GM12878 (cell line): ENCODE data around the gene CTAGE9. TPM values are rescaled to one million over a fixed set of nuclear protein-coding genes. Genes with fewer than 3 reads are reported as not detected.

Experiments
- ATAC-seq: fragments of 200-7000 bp; cut with Tn5 transposase; 3 replicates; pipeline ENCODE4 v1.9.1; 2020; ENCODE audit warnings: mild to moderate bottlenecking, moderate library complexity
- BruUV-seq: library from RNA; stranded (reverse); fragments of 400-500 nt; replicated peaks from 2 replicates; lab custom pipeline; 2021; lab: Mats Ljungman, UMichigan
- CTCF ChIA-PET: fragments of 300-600 bp; sonication (Branson Sonifier 250); formaldehyde crosslinking; extraction: SDS; loops from one replicate; lab custom pipeline; 2021; ENCODE audit warnings: inconsistent platforms; lab: Yijun Ruan, JAX
- POLR2A ChIA-PET: fragments of 350-600 bp; formaldehyde crosslinking; extraction: SDS; loops from one replicate; lab custom pipeline; 2021; ENCODE audit warnings: inconsistent platforms; lab: Charles Lee
- RAD21 ChIA-PET: fragments of 300-600 bp; sonication (Branson Sonifier 250); formaldehyde crosslinking; loops from one replicate; lab custom pipeline; 2023; ENCODE audit warnings: antibody characterized with exemption; ENCODE audit not compliant: unreplicated experiment; lab: Charles Lee
- SMC1A ChIA-PET: fragments of 300-600 bp; sonication (Branson Sonifier 250); formaldehyde crosslinking; loops from one replicate; lab custom pipeline; 2023; ENCODE audit not compliant: unreplicated experiment, uncharacterized antibody; lab: Charles Lee
- DNase-seq: peaks from one replicate; pipeline ENCODE4 v3.0.0-alpha.2; 2011; ENCODE audit warnings: low read depth, low spot score
- FAIRE-seq: peaks from 3 replicates; lab custom pipeline; 2011; peaks lifted over from hg19 to GRCh38; lab: Jason Lieb, UNC
- H2AFZ ChIP-seq: 2 replicates; pipeline ENCODE4 v1.6.0; 2011; ENCODE audit warnings: low read depth, low read length, control low read depth; ENCODE audit not compliant: control insufficient read depth
- H3K27ac ChIP-seq: 2 replicates; pipeline ENCODE4 v1.5.1; 2011; ENCODE audit warnings: control low read depth; ENCODE audit not compliant: control insufficient read depth, insufficient read depth
- H3K27me3 ChIP-seq, 2 experiments: replicated peaks in 1 of 2; 2 replicates each; pipeline versions ENCODE4 v1.6.0 to v1.6.1; 2011; ENCODE audit warnings: low read length in 1 of 2; ENCODE audit not compliant: control insufficient read depth in 2 of 2, insufficient read depth in 2 of 2
- H3K36me3 ChIP-seq, 2 experiments: 2 replicates each; pipeline ENCODE4 v1.5.1; 2011; ENCODE audit warnings: low read length in 1 of 2; ENCODE audit not compliant: control insufficient read depth in 2 of 2, insufficient read depth in 2 of 2
- H3K4me1 ChIP-seq: 2 replicates; pipeline ENCODE4 v1.6.1; 2011; ENCODE audit warnings: mild to moderate bottlenecking, low read length, moderate library complexity, mixed read lengths; ENCODE audit not compliant: control insufficient read depth, insufficient read depth
- H3K4me2 ChIP-seq: 2 replicates; pipeline ENCODE4 v1.6.0; 2011; ENCODE audit warnings: control low read depth; ENCODE audit not compliant: control insufficient read depth, insufficient read depth
- H3K4me3 ChIP-seq: fragments of 200-600 bp; sonication (generic); 2 replicates; pipeline ENCODE4 v1.5.1; 2016
- H3K79me2 ChIP-seq: 2 replicates; pipeline ENCODE4 v1.6.0; 2011; ENCODE audit warnings: low read length; ENCODE audit not compliant: control insufficient read depth, insufficient read depth
- H3K9ac ChIP-seq: 2 replicates; pipeline ENCODE4 v1.8.0; 2011; ENCODE audit warnings: low read length, control low read depth, mixed read lengths; ENCODE audit not compliant: control insufficient read depth, insufficient read depth
- H3K9me3 ChIP-seq: replicated peaks from 3 replicates; pipeline ENCODE4 v1.5.1; 2011; ENCODE audit warnings: mild to moderate bottlenecking, low read length; ENCODE audit not compliant: control insufficient read depth, insufficient read depth
- H4K20me1 ChIP-seq: 2 replicates; pipeline ENCODE4 v1.6.0; 2011; ENCODE audit not compliant: control insufficient read depth, insufficient read depth
- ATF7 ChIP-seq: fragments of 450-650 bp; IDR thresholded peaks from 2 replicates; pipeline ENCODE4 v1.6.1; 2016; ENCODE audit warnings: low read depth, mild to moderate bottlenecking
- E2F8 ChIP-seq: fragments of 450-650 bp; IDR thresholded peaks from 2 replicates; pipeline ENCODE4 v1.6.1; 2018; ENCODE audit warnings: mild to moderate bottlenecking, low read depth, moderate library complexity; ENCODE audit not compliant: partially characterized antibody
- IKZF2 ChIP-seq, 2 experiments: fragments of 450-650 bp; IDR thresholded peaks; 2 replicates each; pipeline ENCODE4 v1.6.1; 2017; ENCODE audit warnings: mild to moderate bottlenecking in 2 of 2, moderate library complexity in 2 of 2
- RBBP5 ChIP-seq: fragments of 200-600 bp; sonication (generic); conservative IDR thresholded peaks from 2 replicates; pipeline ENCODE4 v1.6.1; 2016
- SP1 ChIP-seq: IDR thresholded peaks from one replicate; pipeline ENCODE4 v1.6.1; 2011; ENCODE audit warnings: low read depth, low read length
- WGBS: methylation state at CpG from one replicate; pipeline ENCODE4 v1.1.6; 2016; ENCODE audit warnings: low lambda C conversion rate; ENCODE audit not compliant: insufficient replicate concordance, insufficient coverage; ENCODE audit errors: missing lambda C conversion rate; 5-methylcytosine and 5-hydroxymethylcytosine counted together
- in situ Hi-C: fragments of 300-500 bp; cut with MboI; formaldehyde crosslinking; loops from 9 replicates; pipeline ENCODE4 v1.14.3; 2018; ENCODE audit warnings: mixed read lengths
- intact Hi-C: fragments of 100-400 bp; cut with micrococcal nuclease; formaldehyde crosslinking; loops from one replicate; pipeline ENCODE4 v1.14.2; 2022; ENCODE audit not compliant: unreplicated experiment
- polyA plus RNA-seq, 11 experiments: library from polyadenylated mRNA; depleted of rRNA in 4 of 11; unstranded in 6 of 11; stranded (reverse) in 5 of 11; fragments of >200 nt; fragmentation: Nextera tagmentation in 4 of 11; fragmentation: Illumina TruSeq in 1 of 11; extraction: Ambion mirVana in 4 of 11; extraction: Trizol in 1 of 11; gene quantifications; 1 replicate in 1 of 11; 2 replicates in 10 of 11; pipeline versions ENCODE4 v1.2.1 to v1.2.3, GENCODE V29; 2011 to 2016; ENCODE audit warnings: inconsistent platforms in 2 of 11, missing spikeins in 2 of 11, low read depth in 1 of 11
- total RNA-seq, 4 experiments: library from RNA; depleted of rRNA in 3 of 4; stranded (reverse); fragments of >200 nt in 3 of 4; fragmentation: Illumina TruSeq in 1 of 4; extraction: Trizol in 1 of 4; gene quantifications; 2 replicates each; pipeline versions ENCODE4 v1.2.1 to v1.2.3, GENCODE V29; 2013 to 2021

Gene CTAGE9
- total and polyA plus RNA-seq, 10 of the 15 experiments (the other 5 are each of a cell fraction or from before 2014, with no cell fraction given) = 0.06 TPM; not detected in 9

- ATAC-seq (no peak), FAIRE-seq (no peak), DNase-seq (no peak)
- SMC1A ChIA-PET = interaction anchor here (1.1 to 1.3 kb wide), 2 partner anchors 9 to 14 kb away, joined by 4 read pairs; no protein-coding TSS in a partner anchor
- no peak overlapping the region for H3K4me3 ChIP-seq
- H2AFZ ChIP-seq = no peak overlapping the region
- H3K27me3 ChIP-seq = no peaks in the 10 kb centered on the region
- RAD21 ChIA-PET = no interaction called here
- H3K4me2 ChIP-seq = no peak overlapping the region
- no peak overlapping the region for H3K27ac ChIP-seq
- POLR2A ChIA-PET = interaction anchor here (0.6 kb wide), 1 partner anchor 123 kb away, joined by 4 read pairs; no protein-coding TSS in a partner anchor
- no peaks in the 10 kb centered on the region for H3K4me1 ChIP-seq
- H3K79me2 ChIP-seq = no peaks in the 10 kb centered on the region
- WGBS = 16% methylated on average over 2 of the region's 2 CpGs
- BruUV-seq = no TSS peak
- H4K20me1 ChIP-seq = no peaks in the 10 kb centered on the region
- TF ChIP-seq ATF7 = no peak
- TF ChIP-seq IKZF2 (IDR thresholded peaks at IDR 0.05) = no peak
- no peak for TF ChIP-seq SP1
- no peak for TF ChIP-seq E2F8
- TF ChIP-seq RBBP5 = no peak
- in situ Hi-C loops = no loop called here
- CTCF ChIA-PET = interaction anchor here (1.2 kb wide), 1 partner anchor 92 kb away, joined by 3 read pairs; no protein-coding TSS in a partner anchor
- H3K36me3 ChIP-seq = no peaks in the 10 kb centered on the region
- H3K9ac ChIP-seq = no peak overlapping the region
- intact Hi-C loops = no loop called here
- H3K9me3 ChIP-seq = no peaks in the 10 kb centered on the region
These were observed 10.3 kb upstream of the CTAGE9 start for GRCh38 chr6:131721161-131721560.
